ENCODE results near the gene LDLRAD4.

- TF ChIP-seq CTCF (IDR thresholded peaks at IDR 0.05) = no peak
- TF ChIP-seq POLR2A (IDR thresholded peaks at IDR 0.05) = no peak
Observed at GRCh38 chr18:13247506-13247905, 28.9 kb downstream of the LDLRAD4 start.

Measured in lower leg skin (tissue), 3 donors.